ENCODE results near the gene DLEU7. TPM values are rescaled to one million over a fixed set of nuclear protein-coding genes. Genes with fewer than 3 reads are reported as not detected.

DLEU7 gene
- polyA plus RNA-seq, 1 donor from 2014 or later, result not detected

DNA sequence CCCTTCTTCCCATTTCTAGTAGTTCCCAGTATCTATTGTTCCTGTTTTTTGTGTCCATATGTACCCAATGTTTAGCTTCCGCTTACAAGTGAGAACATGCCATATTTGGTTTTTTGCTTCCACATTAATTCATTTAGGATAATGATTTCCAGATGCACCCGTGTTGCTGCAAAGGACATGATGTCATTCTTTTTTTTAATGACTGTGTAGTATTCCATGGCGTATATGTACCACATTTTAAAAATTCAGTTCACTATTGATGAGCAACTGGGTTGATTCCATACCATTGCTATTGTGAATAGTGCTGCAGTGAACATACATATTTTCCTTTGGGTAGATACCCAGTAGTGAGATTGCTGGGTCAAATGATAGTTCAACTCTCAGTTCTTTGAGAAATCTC lies 50.5 kb downstream of the DLEU7 start:
- H3K27me3 Mint-ChIP-seq, result no peaks in the 10 kb centered on the region
- H3K27ac Mint-ChIP-seq, result no peak overlapping the region
- peaks cover 5 to 22% (median 9%) of the 10 kb centered on the region in 3 donors for H3K4me1 Mint-ChIP-seq
- peaks cover 7% of the 10 kb centered on the region for H3K36me3 Mint-ChIP-seq
- H3K9me3 Mint-ChIP-seq, result peaks cover 0 to 9% (median 0%) of the 10 kb centered on the region in 3 donors
- no peak overlapping the region for H3K4me3 Mint-ChIP-seq

DNA sequence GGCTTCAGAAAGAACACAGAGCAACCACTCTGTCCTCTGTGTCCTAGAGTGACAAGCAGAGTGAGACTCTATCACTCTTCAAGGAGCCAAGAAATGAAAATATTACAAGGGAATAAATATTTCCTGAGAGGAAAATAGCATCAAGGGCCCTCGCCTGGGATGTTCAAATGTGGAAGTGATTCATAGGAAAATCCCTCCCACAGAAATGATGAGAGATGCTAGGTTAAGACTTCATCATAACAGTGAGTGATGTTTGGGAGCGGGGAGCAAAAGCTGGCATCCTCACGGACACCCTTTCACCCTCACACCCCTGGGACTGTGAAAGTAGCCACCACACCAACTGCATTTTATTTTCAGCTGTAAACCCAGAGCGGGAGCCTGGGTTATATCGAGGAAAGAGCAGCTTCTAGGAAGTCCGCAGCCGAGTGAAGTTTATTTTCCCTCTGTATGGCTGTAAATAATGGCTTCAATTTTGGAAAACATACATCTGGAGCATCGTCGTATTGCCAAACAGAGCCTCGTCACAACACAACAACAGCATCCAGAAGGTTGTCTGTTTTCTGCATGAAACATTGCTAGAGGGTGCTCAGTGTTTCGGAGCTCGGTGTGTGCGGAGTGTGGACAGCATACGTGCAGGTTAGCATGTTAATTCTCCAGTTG lies 54.8 kb downstream of the DLEU7 start:
- Mint-ChIP-seq H3K9me3 (peaks cover 0 to 4% (median 0%) of the 10 kb centered on the region in 3 donors), H3K36me3 (peaks cover 7% of the 10 kb centered on the region), H3K27ac (no peak overlapping the region), H3K4me3 (no peak overlapping the region), H3K27me3 (no peaks in the 10 kb centered on the region), H3K4me1 (peaks cover 4 to 10% (median 6%) of the 10 kb centered on the region in 3 donors)

DNA sequence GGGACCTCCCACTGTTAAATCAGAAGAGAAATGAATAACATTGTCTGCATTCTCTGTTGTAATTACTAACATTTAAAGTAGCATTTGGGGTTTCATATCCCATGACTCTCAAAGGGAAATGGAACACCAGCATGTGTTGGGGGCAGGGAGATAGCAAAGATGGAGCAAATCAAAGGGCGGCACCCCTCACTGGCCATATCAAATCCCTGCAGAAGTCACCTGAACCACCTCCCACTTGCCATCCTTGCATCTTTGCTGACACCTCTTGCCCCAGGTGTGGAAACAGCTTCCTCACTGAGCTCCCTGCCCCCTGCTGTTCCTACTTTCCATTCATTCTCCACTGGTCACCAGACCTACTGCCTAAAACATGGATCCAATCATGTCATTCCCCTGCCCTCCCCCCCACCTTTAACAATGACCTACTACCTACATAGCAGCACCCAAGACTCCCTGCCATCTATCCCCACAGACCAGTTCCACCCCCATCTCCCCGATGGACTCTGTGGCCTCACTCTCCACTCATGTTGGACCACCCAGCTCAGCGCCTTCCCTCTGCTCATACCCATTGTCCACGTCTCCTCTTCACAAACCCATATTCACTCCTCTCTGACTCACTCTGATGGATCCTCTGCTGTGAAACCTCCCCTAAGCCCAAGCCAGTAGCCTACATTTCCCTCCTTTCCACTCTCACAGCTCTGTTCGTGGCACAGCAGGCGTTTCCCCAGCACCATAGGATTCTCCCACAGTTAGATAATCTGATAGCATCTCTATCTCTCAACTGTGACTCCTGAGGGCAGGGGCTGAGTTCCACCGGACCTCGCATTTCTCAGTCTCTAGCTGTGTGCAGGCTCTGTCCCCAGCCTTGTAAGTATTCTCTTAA lies 55.9 kb downstream of the DLEU7 start:
- H3K36me3 Mint-ChIP-seq, result peaks cover 7% of the 10 kb centered on the region
- H3K9me3 Mint-ChIP-seq, result peaks cover 0 to 2% (median 0%) of the 10 kb centered on the region in 3 donors
- H3K4me3 Mint-ChIP-seq, result no peak overlapping the region
- peak overlapping the region in 1 of 3 donors; percentile 41 for H3K27ac Mint-ChIP-seq
- peaks cover 3% of the 10 kb centered on the region for H3K27me3 Mint-ChIP-seq
- peaks cover 6 to 12% (median 12%) of the 10 kb centered on the region in 3 donors for H3K4me1 Mint-ChIP-seq

DNA sequence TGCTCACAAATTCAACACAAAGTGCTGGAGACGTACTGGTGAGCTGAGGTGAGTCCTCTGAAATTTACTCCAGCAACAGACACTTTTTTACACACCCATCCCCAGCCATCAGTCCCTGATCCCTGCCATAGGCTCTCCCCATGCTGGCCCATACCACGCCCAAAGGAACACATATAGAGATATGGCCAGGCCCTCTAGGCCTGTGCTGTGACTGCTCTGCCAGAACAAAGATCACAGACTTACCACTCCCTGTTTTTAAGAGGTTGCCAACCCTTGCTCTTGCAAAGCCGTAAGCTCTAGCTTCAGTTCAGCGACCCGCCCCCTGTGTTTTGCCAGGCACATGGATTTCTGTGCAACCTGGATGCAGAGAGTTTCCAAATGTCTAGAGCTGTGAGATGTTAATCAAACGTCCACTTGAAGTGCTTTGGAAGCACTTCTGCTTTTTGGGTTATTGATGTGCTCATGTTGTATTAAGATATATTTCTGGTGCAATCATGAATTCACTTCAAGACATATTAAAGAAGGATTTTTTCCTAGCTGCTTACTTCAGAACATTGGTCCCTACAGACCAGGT lies 59.7 kb downstream of the DLEU7 start:
- peaks cover 6 to 12% (median 12%) of the 10 kb centered on the region in 3 donors for H3K4me1 Mint-ChIP-seq
- peaks cover 3% of the 10 kb centered on the region for H3K27me3 Mint-ChIP-seq
- H3K9me3 Mint-ChIP-seq, result peaks cover 0 to 2% (median 0%) of the 10 kb centered on the region in 3 donors
- peaks cover 7% of the 10 kb centered on the region for H3K36me3 Mint-ChIP-seq
- H3K4me3 Mint-ChIP-seq, result peak overlapping the region in 1 of 4 donors; percentile 59
- no peak overlapping the region for H3K27ac Mint-ChIP-seq

DNA sequence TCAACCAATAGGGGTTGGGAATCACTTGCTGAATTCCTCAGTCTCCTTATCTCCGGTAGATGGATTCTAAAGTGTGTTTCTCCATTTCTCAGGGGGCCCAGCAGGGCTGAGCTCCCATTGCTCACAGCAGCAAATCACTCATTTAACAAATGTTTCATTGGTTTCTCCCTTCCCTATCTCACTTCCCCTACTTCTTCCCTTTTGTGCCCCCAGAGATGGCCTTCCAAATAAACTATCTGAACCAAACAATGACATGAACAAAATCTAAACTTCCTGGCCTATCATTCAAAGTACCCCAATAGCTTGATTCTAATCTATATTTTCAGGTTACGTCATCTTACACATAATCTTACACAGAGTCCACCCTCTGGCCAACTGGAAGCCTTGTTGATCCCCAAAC lies 60.4 kb downstream of the DLEU7 start:
- H3K36me3 Mint-ChIP-seq, result peaks cover 4% of the 10 kb centered on the region
- H3K27ac Mint-ChIP-seq, result no peak overlapping the region
- peaks cover 6 to 14% (median 12%) of the 10 kb centered on the region in 3 donors for H3K4me1 Mint-ChIP-seq
- H3K4me3 Mint-ChIP-seq, result peak overlapping the region in 1 of 4 donors; percentile 69
- peaks cover 3% of the 10 kb centered on the region for H3K27me3 Mint-ChIP-seq
- peaks cover 0 to 2% (median 0%) of the 10 kb centered on the region in 3 donors for H3K9me3 Mint-ChIP-seq

DNA sequence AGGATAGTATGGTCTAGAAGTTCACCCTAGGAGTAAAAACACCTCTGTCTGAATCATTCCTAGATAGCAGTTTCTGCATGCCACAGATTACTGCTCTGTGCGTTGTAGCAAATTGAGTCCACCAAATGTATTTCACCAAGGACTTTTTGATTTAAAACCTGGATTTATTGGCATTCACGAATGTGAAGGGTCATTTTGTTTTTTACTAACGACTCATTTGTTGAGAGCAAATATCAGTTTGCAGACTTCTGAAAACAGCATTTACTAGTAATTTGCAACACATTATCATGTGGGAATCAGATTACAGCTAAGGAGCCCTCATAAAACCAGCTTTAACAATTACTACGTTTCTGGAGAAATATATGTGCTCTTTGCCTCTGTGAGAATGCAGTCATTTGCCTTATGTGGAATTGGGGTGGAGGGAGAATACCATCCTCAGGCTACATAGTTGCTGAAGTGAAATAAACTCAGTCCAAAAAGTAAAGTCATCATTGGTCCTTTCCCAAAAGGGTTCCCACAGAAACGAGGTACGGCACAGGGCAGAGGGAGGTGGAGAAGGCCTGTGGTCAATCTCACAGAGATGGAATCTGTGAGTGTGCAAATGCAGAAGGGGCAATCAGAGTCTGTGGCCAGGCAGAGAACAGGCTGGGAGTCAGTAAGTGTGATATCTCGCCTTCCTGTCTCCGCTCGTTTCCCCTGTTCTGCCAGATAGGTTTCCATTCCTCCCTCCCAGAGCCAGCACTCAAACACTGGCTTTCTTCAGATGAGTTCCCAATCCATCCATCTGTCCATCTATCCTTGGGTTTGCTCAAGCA lies 63.1 kb downstream of the DLEU7 start:
- peaks cover 6% of the 10 kb centered on the region for H3K27me3 Mint-ChIP-seq
- no peak overlapping the region for H3K27ac Mint-ChIP-seq
- peaks cover 6 to 17% (median 12%) of the 10 kb centered on the region in 3 donors for H3K4me1 Mint-ChIP-seq
- no peak overlapping the region for H3K4me3 Mint-ChIP-seq
- H3K9me3 Mint-ChIP-seq, result peaks cover 1 to 8% (median 2%) of the 10 kb centered on the region in 3 donors
- H3K36me3 Mint-ChIP-seq, result peaks cover 5% of the 10 kb centered on the region

DNA sequence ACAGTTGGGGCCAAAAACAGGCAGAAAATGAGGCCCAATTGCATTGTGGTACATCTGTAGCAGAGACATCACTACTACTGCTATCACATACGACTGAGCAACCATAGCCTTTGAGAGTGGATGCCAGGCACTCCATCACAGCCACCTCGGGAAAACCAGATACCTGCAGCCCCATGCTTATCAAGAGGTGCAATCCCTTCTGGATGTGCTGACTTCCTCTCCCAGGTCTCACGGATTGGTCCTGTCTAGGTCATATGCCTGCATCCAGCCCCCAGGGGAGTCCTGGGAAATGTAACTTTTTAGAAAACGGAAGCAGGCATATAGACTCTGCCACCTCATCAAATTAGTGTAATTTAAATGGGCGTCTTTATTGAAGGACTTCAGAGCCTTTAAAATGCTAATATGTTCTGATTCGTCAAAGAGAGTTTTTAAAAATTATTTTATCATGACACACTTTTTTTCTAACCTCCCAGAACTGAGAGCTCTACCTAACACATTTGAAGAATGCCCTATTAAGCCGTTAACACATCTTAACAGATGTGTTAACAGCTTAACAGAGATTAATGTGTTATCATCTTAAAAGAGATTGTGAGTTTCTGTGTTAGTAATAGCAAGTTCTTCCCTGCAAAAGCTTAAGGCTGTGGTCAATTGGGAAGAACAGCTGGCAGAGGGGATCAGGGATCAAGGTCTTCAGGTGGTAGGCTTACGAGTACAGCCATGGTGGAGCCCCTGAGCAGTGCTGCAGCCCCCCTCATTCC lies 63.9 kb downstream of the DLEU7 start:
- Mint-ChIP-seq H3K4me1 (peaks cover 6 to 17% (median 12%) of the 10 kb centered on the region in 3 donors), H3K27me3 (peaks cover 6% of the 10 kb centered on the region), H3K4me3 (no peak overlapping the region), H3K27ac (no peak overlapping the region), H3K36me3 (peaks cover 7% of the 10 kb centered on the region), H3K9me3 (peaks cover 1 to 14% (median 4%) of the 10 kb centered on the region in 3 donors)

Other genes starting within 250 kb of the DLEU7 start
- gene RNASEH2B, start 66.1 kb upstream of the DLEU7 start, polyA plus RNA-seq, result 189 TPM